Nephron progenitor cell (in vitro differentiated cells): Measurements from ENCODE around the gene ING1.

ENCODE experiments used
- DNase-seq: peaks from one replicate; pipeline ENCODE4 v3.0.0; 2021
- H3K27ac Mint-ChIP-seq: 2 replicates; pipeline ENCODE4 v1.8.0; 2021; ENCODE audit warnings: mild to moderate bottlenecking, moderate library complexity, mixed read lengths
- H3K27me3 Mint-ChIP-seq: 2 replicates; pipeline ENCODE4 v1.8.0; 2021; ENCODE audit warnings: mild to moderate bottlenecking, low read depth, mixed read lengths; ENCODE audit not compliant: poor library complexity
- H3K36me3 Mint-ChIP-seq: 2 replicates; pipeline ENCODE4 v1.8.0; 2021; ENCODE audit warnings: low read depth, mixed read lengths
- H3K4me1 Mint-ChIP-seq: 2 replicates; pipeline ENCODE4 v1.8.0; 2021; ENCODE audit warnings: mixed read lengths
- H3K4me3 Mint-ChIP-seq: 2 replicates; pipeline ENCODE4 v1.8.0; 2021; ENCODE audit warnings: mild to moderate bottlenecking, moderate library complexity, mixed read lengths
- H3K9me3 Mint-ChIP-seq: 2 replicates; pipeline ENCODE4 v1.8.0; 2021; ENCODE audit warnings: mild to moderate bottlenecking, moderate library complexity, mixed read lengths
- TF ChIP-seq, protein P1 (sequence below): fragments of 200-600 bp; sonication (generic); IDR thresholded peaks from 2 replicates; pipeline ENCODE4 v1.5.0; 2021; ENCODE audit warnings: antibody characterized with exemption

ING1 gene

GRCh38 chr13:110767476-110767875 lies 54.0 kb downstream of the ING1 start:
- Mint-ChIP-seq H3K4me3 (no peak overlapping the region), H3K36me3 (no peaks in the 10 kb centered on the region), H3K4me1 (peaks cover 19% of the 10 kb centered on the region), H3K9me3 (peaks cover 8% of the 10 kb centered on the region), H3K27ac (no peak overlapping the region), H3K27me3 (peaks cover 23% of the 10 kb centered on the region)
- TF ChIP-seq, protein P1, sequence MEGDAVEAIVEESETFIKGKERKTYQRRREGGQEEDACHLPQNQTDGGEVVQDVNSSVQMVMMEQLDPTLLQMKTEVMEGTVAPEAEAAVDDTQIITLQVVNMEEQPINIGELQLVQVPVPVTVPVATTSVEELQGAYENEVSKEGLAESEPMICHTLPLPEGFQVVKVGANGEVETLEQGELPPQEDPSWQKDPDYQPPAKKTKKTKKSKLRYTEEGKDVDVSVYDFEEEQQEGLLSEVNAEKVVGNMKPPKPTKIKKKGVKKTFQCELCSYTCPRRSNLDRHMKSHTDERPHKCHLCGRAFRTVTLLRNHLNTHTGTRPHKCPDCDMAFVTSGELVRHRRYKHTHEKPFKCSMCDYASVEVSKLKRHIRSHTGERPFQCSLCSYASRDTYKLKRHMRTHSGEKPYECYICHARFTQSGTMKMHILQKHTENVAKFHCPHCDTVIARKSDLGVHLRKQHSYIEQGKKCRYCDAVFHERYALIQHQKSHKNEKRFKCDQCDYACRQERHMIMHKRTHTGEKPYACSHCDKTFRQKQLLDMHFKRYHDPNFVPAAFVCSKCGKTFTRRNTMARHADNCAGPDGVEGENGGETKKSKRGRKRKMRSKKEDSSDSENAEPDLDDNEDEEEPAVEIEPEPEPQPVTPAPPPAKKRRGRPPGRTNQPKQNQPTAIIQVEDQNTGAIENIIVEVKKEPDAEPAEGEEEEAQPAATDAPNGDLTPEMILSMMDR: no peak
- no peak for DNase-seq

- Mint-ChIP-seq H3K4me1 (peaks cover 19% of the 10 kb centered on the region), H3K4me3 (no peak overlapping the region), H3K36me3 (no peaks in the 10 kb centered on the region), H3K9me3 (no peaks in the 10 kb centered on the region), H3K27ac (no peak overlapping the region), H3K27me3 (peaks cover 28% of the 10 kb centered on the region)
- TF ChIP-seq, protein P1: no peak
- DNase-seq: no peak
These were observed 55.6 kb downstream of the ING1 start for GRCh38 chr13:110769097-110769496.

- Mint-ChIP-seq H3K27ac (no peak overlapping the region), H3K36me3 (no peaks in the 10 kb centered on the region)
- TF ChIP-seq, protein P1: no peak
These were observed 57.2 kb downstream of the ING1 start for GRCh38 chr13:110770678-110771077.

DNA sequence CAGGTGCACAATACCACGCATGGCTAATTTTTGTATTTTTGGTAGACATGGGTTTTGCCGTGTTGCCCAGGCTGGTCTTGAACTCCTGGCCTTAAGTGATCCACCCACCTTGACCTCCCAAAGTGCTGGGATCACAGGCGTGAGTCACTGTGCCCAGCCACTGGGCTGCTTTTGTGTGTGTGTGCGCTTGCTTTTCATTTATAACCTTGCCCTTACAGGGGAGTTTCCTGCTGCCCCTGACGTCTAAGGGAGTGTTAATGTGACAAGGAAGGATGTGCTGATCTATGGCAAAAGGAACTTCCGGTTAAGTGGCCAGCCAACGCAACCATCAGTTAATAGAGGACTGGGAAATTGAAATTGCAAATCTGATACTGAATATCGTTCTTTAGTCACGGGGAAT lies 57.7 kb downstream of the ING1 start:
- Mint-ChIP-seq H3K9me3 (no peaks in the 10 kb centered on the region), H3K4me3 (no peak overlapping the region), H3K36me3 (no peaks in the 10 kb centered on the region), H3K27ac (no peak overlapping the region), H3K27me3 (peaks cover 25% of the 10 kb centered on the region), H3K4me1 (peaks cover 31% of the 10 kb centered on the region)
- DNase-seq: no peak
- TF ChIP-seq, protein P1: no peak

More at GRCh38 chr13:110770678-110771077, 57.2 kb downstream of the ING1 start:
- Mint-ChIP-seq H3K9me3 (no peaks in the 10 kb centered on the region), H3K4me1 (peaks cover 26% of the 10 kb centered on the region), H3K4me3 (no peak overlapping the region), H3K27me3 (peaks cover 25% of the 10 kb centered on the region)
- no peak for DNase-seq

GRCh38 chr13:110772091-110772984 lies 58.8 kb downstream of the ING1 start:
- Mint-ChIP-seq H3K4me1 (peaks cover 36% of the 10 kb centered on the region), H3K4me3 (no peak overlapping the region), H3K27me3 (peaks cover 18% of the 10 kb centered on the region), H3K9me3 (no peaks in the 10 kb centered on the region), H3K36me3 (no peaks in the 10 kb centered on the region), H3K27ac (no peak overlapping the region)
- DNase-seq: no peak
- TF ChIP-seq, protein P1: no peak
